ENCODE results near the gene SPCS3. TPM values are rescaled to one million over a fixed set of nuclear protein-coding genes. Genes with fewer than 3 reads are reported as not detected.
A peak's percentile ranks its signal among the peaks of the same experiment; 100 is the strongest.
"Not testable (repeated sequence)": the region's sequence is repeated elsewhere in the genome, so short reads cannot be mapped to it uniquely, and the experiment has no call there.

SPCS3 gene
- total and polyA plus RNA-seq, 2 of the 13 experiments (the other 11 are each of a cell fraction or from before 2014, with no cell fraction given), result 26.3 to 57.0 TPM

- ChIA-PET CTCF (ENCODE audit: low intra/inter-chr PET ratio, low total read pairs) (no interaction called here), POLR2A (no interaction called here)
- BruUV-seq (replicated peaks), result no TSS peak
- Histone ChIP-seq H2AFZ (ENCODE audit: low read length) (no peak overlapping the region), H4K20me1 (ENCODE audit: insufficient read depth, low read length) (no peaks in the 10 kb centered on the region), H3K79me2 (ENCODE audit: insufficient read depth, low read length) (no peaks in the 10 kb centered on the region), H3K36me3 (replicated peaks in 1 of 2; ENCODE audit: control insufficient read depth in 1 of 2, insufficient read depth in 2 of 2, low read length in 2 of 2) (no peaks in the 10 kb centered on the region), H3K27ac (ENCODE audit: extremely low read length, insufficient read depth, low read length) (no peak overlapping the region), H3K4me1 (ENCODE audit: insufficient read depth, low read length) (peaks cover 8% of the 10 kb centered on the region), H3K9me3 (ENCODE audit: low read length) (no peaks in the 10 kb centered on the region), H3K27me3 (ENCODE audit: control insufficient read depth in 1 of 2, insufficient read depth in 2 of 2, low read length in 2 of 2) (peaks cover 0 to 4% of the 10 kb centered on the region in 2 experiments; a peak in 1 of 5 replicates), H3K4me2 (ENCODE audit: low read depth, low read length) (peak overlapping the region; percentile 65), H3K4me3 (replicated peaks in 1 of 3; ENCODE audit: insufficient read depth in 1 of 3, low read depth in 2 of 3, low read length in 3 of 3) (peak overlapping the region in 2 of 3 experiments; percentile 18 to 34; a peak in 2 of 6 replicates), H3K9ac (ENCODE audit: insufficient read depth, low read depth, low read length) (no peak overlapping the region)
- TF ChIP-seq SMC3 (IDR thresholded peaks at IDR 0.05; ENCODE audit: low read length) (peak; percentile 63; the same call in 1 of the 2 replicates), MBNL3 (CRISPR knock-in tag; conservative IDR thresholded peaks at IDR 0.05) (no peak), TSC22D2 (CRISPR knock-in tag; IDR thresholded peaks at IDR 0.05; ENCODE audit: borderline replicate concordance) (no peak)
- TF ChIP-seq, protein P1, sequence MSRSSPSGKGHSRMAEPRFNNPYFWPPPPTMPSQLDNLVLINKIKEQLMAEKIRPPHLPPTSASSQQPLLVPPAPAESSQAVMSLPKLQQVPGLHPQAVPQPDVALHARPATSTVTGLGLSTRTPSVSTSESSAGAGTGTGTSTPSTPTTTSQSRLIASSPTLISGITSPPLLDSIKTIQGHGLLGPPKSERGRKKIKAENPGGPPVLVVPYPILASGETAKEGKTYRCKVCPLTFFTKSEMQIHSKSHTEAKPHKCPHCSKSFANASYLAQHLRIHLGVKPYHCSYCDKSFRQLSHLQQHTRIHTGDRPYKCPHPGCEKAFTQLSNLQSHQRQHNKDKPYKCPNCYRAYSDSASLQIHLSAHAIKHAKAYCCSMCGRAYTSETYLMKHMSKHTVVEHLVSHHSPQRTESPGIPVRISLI (CRISPR knock-in tag; IDR thresholded peaks at IDR 0.05; ENCODE audit: borderline replicate concordance), result peak; percentile 57; the same call in 1 of the 2 replicates
- TF ChIP-seq, protein P2, sequence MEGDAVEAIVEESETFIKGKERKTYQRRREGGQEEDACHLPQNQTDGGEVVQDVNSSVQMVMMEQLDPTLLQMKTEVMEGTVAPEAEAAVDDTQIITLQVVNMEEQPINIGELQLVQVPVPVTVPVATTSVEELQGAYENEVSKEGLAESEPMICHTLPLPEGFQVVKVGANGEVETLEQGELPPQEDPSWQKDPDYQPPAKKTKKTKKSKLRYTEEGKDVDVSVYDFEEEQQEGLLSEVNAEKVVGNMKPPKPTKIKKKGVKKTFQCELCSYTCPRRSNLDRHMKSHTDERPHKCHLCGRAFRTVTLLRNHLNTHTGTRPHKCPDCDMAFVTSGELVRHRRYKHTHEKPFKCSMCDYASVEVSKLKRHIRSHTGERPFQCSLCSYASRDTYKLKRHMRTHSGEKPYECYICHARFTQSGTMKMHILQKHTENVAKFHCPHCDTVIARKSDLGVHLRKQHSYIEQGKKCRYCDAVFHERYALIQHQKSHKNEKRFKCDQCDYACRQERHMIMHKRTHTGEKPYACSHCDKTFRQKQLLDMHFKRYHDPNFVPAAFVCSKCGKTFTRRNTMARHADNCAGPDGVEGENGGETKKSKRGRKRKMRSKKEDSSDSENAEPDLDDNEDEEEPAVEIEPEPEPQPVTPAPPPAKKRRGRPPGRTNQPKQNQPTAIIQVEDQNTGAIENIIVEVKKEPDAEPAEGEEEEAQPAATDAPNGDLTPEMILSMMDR (CRISPR knock-in tag; IDR thresholded peaks at IDR 0.05), result peak; percentile 52
- ATAC-seq (peak; percentile 100), DNase-seq (ENCODE audit: low spot score) (peak; percentile 39), FAIRE-seq (peak; percentile 37)
- in situ Hi-C loops (cut with HindIII; ENCODE audit: extremely low pct_ligation_motif_present, low pct_unique_long_range_greater_than_20kb), result no loop called here
- WGBS (ENCODE audit: low lambda C conversion rate), result 26% methylated on average over 10 of the region's 13 CpGs
- intact Hi-C loops (cut with micrococcal nuclease; ENCODE audit: unreplicated experiment), result loop anchor here (1.0 to 5.0 kb wide), 3 partner anchors 64 to 330 kb away; no protein-coding TSS in a partner anchor
Measured at GRCh38 chr4:176277162-176277904, 42.4 kb upstream of the SPCS3 start.

DNA sequence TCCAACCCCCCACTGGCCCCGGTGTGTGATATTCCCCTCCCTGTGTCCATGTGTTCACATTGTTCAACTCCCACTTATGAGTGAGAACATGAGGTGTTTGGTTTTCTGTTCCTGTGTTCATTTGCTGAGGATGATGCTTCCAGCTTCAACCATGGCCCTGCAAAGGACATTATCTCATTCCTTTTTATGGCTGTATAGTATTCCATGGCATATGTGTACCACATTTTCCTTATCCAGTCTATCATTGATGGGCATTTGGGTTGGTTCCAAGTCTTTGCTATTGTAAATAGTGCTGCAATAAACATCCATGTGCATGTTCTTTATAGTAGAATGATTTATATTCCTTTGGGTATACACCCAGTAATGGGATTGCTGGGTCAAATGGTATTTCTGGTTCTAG is 40.2 kb upstream of the SPCS3 start:
- not testable (repeated sequence) for H3K9ac ChIP-seq (ENCODE audit: insufficient read depth, low read depth, low read length)

More for the DNA sequence above, 40.2 kb upstream of the SPCS3 start:
- H2AFZ ChIP-seq (ENCODE audit: low read length); H3K4me1 ChIP-seq (ENCODE audit: insufficient read depth, low read length); DNase-seq (ENCODE audit: low spot score); H3K27ac ChIP-seq (ENCODE audit: extremely low read length, insufficient read depth, low read length); H3K27me3 ChIP-seq (ENCODE audit: control insufficient read depth in 1 of 2, insufficient read depth in 2 of 2, low read length in 2 of 2); H3K4me2 ChIP-seq (ENCODE audit: low read depth, low read length); in situ Hi-C loops (cut with HindIII; ENCODE audit: extremely low pct_ligation_motif_present, low pct_unique_long_range_greater_than_20kb); H3K36me3 ChIP-seq (replicated peaks in 1 of 2; ENCODE audit: control insufficient read depth in 1 of 2, insufficient read depth in 2 of 2, low read length in 2 of 2); H3K4me3 ChIP-seq (replicated peaks in 1 of 3; ENCODE audit: insufficient read depth in 1 of 3, low read depth in 2 of 3, low read length in 3 of 3); H4K20me1 ChIP-seq (ENCODE audit: insufficient read depth, low read length); POLR2A ChIA-PET; FAIRE-seq; H3K9me3 ChIP-seq (ENCODE audit: low read length); ATAC-seq; BruUV-seq (replicated peaks); H3K79me2 ChIP-seq (ENCODE audit: insufficient read depth, low read length); CTCF ChIA-PET (ENCODE audit: low intra/inter-chr PET ratio, low total read pairs): not testable (repeated sequence)
- intact Hi-C loops (cut with micrococcal nuclease; ENCODE audit: unreplicated experiment), result loop anchor here (5.0 kb wide), 1 partner anchor 332 kb away; no protein-coding TSS in a partner anchor
- 64% methylated on average over 1 of the region's 1 CpG for WGBS (ENCODE audit: low lambda C conversion rate)

All from HepG2 (cell line).